ENCODE results near the gene CXCL16.

GRCh38 chr17:4708436-4708835, 31.3 kb downstream of the CXCL16 start:
- TF ChIP-seq CTCF (CRISPR knock-in tag; IDR thresholded peaks at IDR 0.05) (no peak), CEBPB (IDR thresholded peaks at IDR 0.05; ENCODE audit: borderline replicate concordance, low read depth, low read length) (no peak), HMGXB4 (CRISPR knock-in tag; IDR thresholded peaks at IDR 0.05; ENCODE audit: borderline replicate concordance in 1 of 2, low read depth in 1 of 2) (no peak), ZNF354B (CRISPR knock-in tag; IDR thresholded peaks at IDR 0.05) (no peak)

All from HepG2 (cell line).